Kidney (tissue), 14 donors: ENCODE data around the gene TMEM45A. TPM values are rescaled to one million over a fixed set of nuclear protein-coding genes. Genes with fewer than 3 reads are reported as not detected.

Source experiments
- DNase-seq, 5 donors: peaks; one replicate each; pipeline ENCODE4 v3.0.0-alpha.2; 2013 to 2020
- FAIRE-seq: peaks from 2 replicates; lab custom pipeline; 2012; peaks lifted over from hg19 to GRCh38; lab: Jason Lieb, UNC
- H3K27ac ChIP-seq, 2 donors: one replicate each; pipeline ENCODE4 v1.7.0; 2013; ENCODE audit warnings: low read depth in 2 of 2, low read length in 2 of 2, inconsistent platforms in 1 of 2
- H3K27me3 ChIP-seq: one replicate; pipeline ENCODE4 v1.7.1; 2013; ENCODE audit warnings: low read length, inconsistent platforms; ENCODE audit not compliant: control insufficient read depth, insufficient read depth
- H3K36me3 ChIP-seq, 3 donors: one replicate each; pipeline versions ENCODE4 v1.7.0 to v1.7.1; 2013; ENCODE audit warnings: low read length in 3 of 3, control low read depth in 1 of 3, inconsistent platforms in 1 of 3; ENCODE audit not compliant: insufficient read depth in 3 of 3, control insufficient read depth in 2 of 3
- H3K4me1 ChIP-seq, 3 donors: one replicate each; pipeline versions ENCODE4 v1.7.0 to v1.7.1; 2013; ENCODE audit warnings: low read length in 3 of 3, inconsistent platforms in 1 of 3, low read depth in 1 of 3; ENCODE audit not compliant: control insufficient read depth in 2 of 3, insufficient read depth in 2 of 3
- H3K4me3 ChIP-seq, 3 donors: one replicate each; pipeline versions ENCODE4 v1.7.0 to v1.8.1; 2013; ENCODE audit warnings: low read length in 3 of 3, control low read depth in 1 of 3, inconsistent platforms in 1 of 3
- H3K9ac ChIP-seq, 3 donors: one replicate each; pipeline versions ENCODE4 v1.7.0 to v1.7.1; 2013; ENCODE audit warnings: low read length in 3 of 3, control low read depth in 1 of 3, inconsistent platforms in 1 of 3
- H3K9me3 ChIP-seq, 3 donors: one replicate each; pipeline versions ENCODE4 v1.7.0 to v1.7.1; 2013; ENCODE audit warnings: low read length in 3 of 3, control low read depth in 1 of 3, inconsistent platforms in 1 of 3; ENCODE audit not compliant: control insufficient read depth in 2 of 3, insufficient read depth in 1 of 3
- CTCF ChIP-seq: IDR thresholded peaks from 3 replicates; pipeline ENCODE4 v1.5.1; 2012; ENCODE audit warnings: mild to moderate bottlenecking, moderate library complexity, borderline replicate concordance; ENCODE audit not compliant: insufficient read depth; ENCODE audit errors: extremely low read depth
- intact Hi-C: fragments of 100-400 bp; cut with DNase I; formaldehyde crosslinking; loops from one replicate; pipeline ENCODE4 v1.11.1; 2022
- polyA plus RNA-seq: library from polyadenylated mRNA; stranded (reverse); fragments of 350-450 nt; fragmentation: Illumina TruSeq; extraction: RNeasy Lipid Tissue Mini Kit (QIAGEN cat#74804); gene quantifications from one replicate; pipeline ENCODE4 v1.2.3, GENCODE V29; 2014; ENCODE audit warnings: low read depth, low replicate concordance; ENCODE audit not compliant: insufficient read depth
- total RNA-seq: library from RNA; stranded (reverse); fragmentation: NEBNext Ultra II Directional; extraction: Animal tissue kit (Norgen Biotek cat#: 25700); gene quantifications from one replicate; pipeline ENCODE4 v1.2.1, GENCODE V29; 2021
- donor health status: control.
- donor health status: control.
- donor health status: control.
- donor health status: control.
- donor health status: control.
- donor health status: DM: yes; HTN: yes; CAD: no.
- donor health status: Normal renal cell carcinoma (clear cell type).

Gene TMEM45A
- total and polyA plus RNA-seq, 2 donors from 2014 or later, result 3.4 to 4.6 TPM

DNA sequence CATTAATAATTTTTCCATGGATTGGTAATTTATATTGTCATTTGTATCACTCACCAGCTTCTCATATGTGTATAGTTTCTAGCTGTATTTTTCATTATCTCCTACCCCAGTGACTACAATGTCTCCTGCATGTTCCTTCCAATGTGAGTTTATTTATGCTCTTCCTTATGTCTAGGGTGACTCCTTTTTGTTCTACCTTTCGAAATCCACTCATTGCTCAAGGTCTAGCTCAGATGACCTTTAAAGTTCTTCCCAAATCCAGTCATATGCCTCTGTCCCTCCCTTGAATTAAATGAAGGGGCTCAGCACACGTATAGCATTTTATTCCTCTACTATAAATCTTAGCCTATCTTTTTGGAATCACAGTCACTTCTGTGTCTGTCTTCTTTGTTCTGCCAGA is 53.0 kb downstream of the TMEM45A start:
- DNase-seq (no peak), FAIRE-seq (no peak)
- Histone ChIP-seq H3K4me3 (no peak overlapping the region), H3K27me3 (no peaks in the 10 kb centered on the region), H3K36me3 (no peaks in the 10 kb centered on the region), H3K4me1 (no peaks in the 10 kb centered on the region), H3K9ac (no peak overlapping the region), H3K27ac (no peak overlapping the region), H3K9me3 (no peaks in the 10 kb centered on the region)
- TF ChIP-seq CTCF, result no peak
- intact Hi-C loops, result no loop called here

DNA sequence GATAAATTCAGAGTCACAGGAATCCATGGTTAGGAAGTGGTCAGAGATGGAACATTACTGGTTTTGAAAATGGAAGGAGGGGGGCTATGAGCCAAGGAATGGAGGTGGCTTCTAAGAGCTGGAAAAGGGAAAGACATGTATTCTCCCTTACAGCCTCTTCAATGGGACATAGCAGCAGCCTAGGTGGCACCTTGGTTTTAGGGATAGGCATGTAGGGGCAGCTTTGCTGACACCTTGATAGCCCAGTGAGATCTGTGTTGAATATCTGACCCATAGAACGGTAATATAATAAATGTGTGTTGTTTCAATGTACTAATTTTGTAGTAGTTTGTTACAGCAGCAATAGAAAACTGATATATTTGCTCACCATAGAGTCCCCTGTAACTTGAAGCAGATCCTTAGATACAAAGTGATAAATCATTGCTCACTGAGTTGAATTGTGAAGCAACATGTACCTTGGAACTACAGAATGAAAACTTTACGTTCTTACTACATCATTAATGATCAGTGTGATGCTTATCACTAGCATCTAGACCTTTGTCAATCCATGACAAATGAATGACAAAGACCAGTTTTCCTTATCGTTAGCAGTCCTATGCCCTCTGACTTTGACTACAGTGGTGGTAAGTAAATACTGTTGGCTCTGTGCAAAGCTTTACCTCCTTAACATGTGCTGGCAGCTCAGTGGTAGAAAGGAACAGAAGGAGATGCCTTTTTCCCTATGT is 53.8 kb downstream of the TMEM45A start:
- DNase-seq (no peak), FAIRE-seq (no peak)
- intact Hi-C loops, result no loop called here
- H3K36me3 ChIP-seq, result no peaks in the 10 kb centered on the region
- no peaks in the 10 kb centered on the region for H3K27me3 ChIP-seq
- H3K4me1 ChIP-seq, result no peaks in the 10 kb centered on the region
- H3K27ac ChIP-seq, result no peak overlapping the region
- no peak overlapping the region for H3K9ac ChIP-seq
- no peak for TF ChIP-seq CTCF
- H3K4me3 ChIP-seq, result no peak overlapping the region
- no peaks in the 10 kb centered on the region for H3K9me3 ChIP-seq

DNA sequence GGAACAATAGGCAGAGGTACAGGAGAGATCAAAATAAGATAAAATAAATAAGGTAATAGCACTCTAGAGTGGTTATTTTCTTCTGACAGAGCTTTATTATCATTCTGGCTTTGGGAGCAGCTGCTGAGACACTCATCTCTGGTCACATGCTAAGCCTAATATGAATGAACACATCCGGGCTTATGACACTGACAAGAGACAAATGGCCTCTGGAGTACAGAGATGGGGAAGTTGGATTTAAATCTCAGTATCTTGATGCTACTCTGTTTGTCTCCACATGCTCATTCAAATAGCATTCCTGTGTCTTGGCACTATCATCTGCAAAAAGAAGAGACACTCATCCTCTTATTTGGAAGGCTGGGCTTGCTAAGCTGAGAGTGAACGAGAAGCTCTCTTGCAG is 55.6 kb downstream of the TMEM45A start:
- Histone ChIP-seq H3K9me3 (no peaks in the 10 kb centered on the region), H3K27ac (no peak overlapping the region), H3K27me3 (no peaks in the 10 kb centered on the region), H3K4me1 (no peaks in the 10 kb centered on the region), H3K9ac (no peak overlapping the region), H3K36me3 (no peaks in the 10 kb centered on the region), H3K4me3 (no peak overlapping the region)
- FAIRE-seq, result no peak
- DNase-seq, result peak in 2 of 5 donors; percentile 7 to 47
- intact Hi-C loops, result no loop called here
- TF ChIP-seq CTCF, result no peak
